ENCODE data around the gene SLC8A2.

DNA sequence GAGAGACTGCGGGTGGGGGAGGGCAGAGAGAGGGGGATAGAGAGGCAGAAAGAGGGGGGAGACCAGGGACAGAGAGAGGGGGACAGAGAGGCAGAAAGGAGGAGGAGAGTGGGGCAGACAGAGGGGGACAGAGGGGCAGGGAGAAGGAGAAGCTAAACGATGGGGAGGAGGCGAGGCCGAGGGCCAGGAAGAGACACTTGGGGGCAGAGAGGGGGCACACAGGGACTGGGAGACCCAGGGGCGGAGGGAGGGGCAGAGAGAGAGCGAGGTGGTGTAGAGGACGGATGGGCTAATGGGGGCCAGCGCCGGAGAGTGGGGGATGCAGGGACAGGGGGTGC, 53.0 kb downstream of the SLC8A2 start:
- no peak for TF ChIP-seq CTCF (IDR thresholded peaks at IDR 0.05 in 4 of 5, conservative IDR thresholded peaks at IDR 0.05 in 1 of 5)
- no peak for TF ChIP-seq POLR2A (IDR thresholded peaks at IDR 0.05)

Measured in gastrocnemius medialis (tissue), 4 donors.